MM.1S (cell line): ENCODE results near the gene MEF2C.

Source experiments
- EZH2 ChIP-seq: fragments of 300-600 bp; sonication (generic); optimal IDR thresholded peaks from 2 replicates; pipeline ENCODE3; 2017; ENCODE audit warnings: low read depth, mild to moderate bottlenecking, antibody characterized with exemption, low read length, mixed read lengths
- EZH2phosphoT487 ChIP-seq: fragments of 300-600 bp; sonication (generic); IDR thresholded peaks from 2 replicates; pipeline ENCODE4 v1.6.1; 2018; ENCODE audit warnings: antibody characterized with exemption, low read length
- TF ChIP-seq, protein P1 (sequence below): fragments of 300-600 bp; sonication (generic); IDR thresholded peaks from 2 replicates; pipeline ENCODE4 v1.5.1; 2016; ENCODE audit warnings: antibody characterized with exemption, low read length, mixed read lengths

GRCh38 chr5:88888291-88888690 is 5.3 kb upstream of the MEF2C start:
- TF ChIP-seq, protein P1, sequence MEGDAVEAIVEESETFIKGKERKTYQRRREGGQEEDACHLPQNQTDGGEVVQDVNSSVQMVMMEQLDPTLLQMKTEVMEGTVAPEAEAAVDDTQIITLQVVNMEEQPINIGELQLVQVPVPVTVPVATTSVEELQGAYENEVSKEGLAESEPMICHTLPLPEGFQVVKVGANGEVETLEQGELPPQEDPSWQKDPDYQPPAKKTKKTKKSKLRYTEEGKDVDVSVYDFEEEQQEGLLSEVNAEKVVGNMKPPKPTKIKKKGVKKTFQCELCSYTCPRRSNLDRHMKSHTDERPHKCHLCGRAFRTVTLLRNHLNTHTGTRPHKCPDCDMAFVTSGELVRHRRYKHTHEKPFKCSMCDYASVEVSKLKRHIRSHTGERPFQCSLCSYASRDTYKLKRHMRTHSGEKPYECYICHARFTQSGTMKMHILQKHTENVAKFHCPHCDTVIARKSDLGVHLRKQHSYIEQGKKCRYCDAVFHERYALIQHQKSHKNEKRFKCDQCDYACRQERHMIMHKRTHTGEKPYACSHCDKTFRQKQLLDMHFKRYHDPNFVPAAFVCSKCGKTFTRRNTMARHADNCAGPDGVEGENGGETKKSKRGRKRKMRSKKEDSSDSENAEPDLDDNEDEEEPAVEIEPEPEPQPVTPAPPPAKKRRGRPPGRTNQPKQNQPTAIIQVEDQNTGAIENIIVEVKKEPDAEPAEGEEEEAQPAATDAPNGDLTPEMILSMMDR = no peak
- TF ChIP-seq EZH2 (no peak), EZH2phosphoT487 (no peak)
